ENCODE results near the gene PCDHA2. TPM values are rescaled to one million over a fixed set of nuclear protein-coding genes. Genes with fewer than 3 reads are reported as not detected.

PCDHA2 gene
- total and polyA plus RNA-seq, 2 of the 4 experiments (the other 2 are of a cell fraction) = not detected

GRCh38 chr5:140796718-140797095, 2.1 kb downstream of the PCDHA2 start:
- no peak for TF ChIP-seq MAFK (IDR thresholded peaks at IDR 0.05; ENCODE audit: low read depth, low read length)
- no peak for TF ChIP-seq RAD21 (IDR thresholded peaks at IDR 0.05; ENCODE audit: low read length)
- no peak for TF ChIP-seq CTCF (conservative IDR thresholded peaks at IDR 0.05; ENCODE audit: low read depth, low read length)
- TF ChIP-seq, protein P1, sequence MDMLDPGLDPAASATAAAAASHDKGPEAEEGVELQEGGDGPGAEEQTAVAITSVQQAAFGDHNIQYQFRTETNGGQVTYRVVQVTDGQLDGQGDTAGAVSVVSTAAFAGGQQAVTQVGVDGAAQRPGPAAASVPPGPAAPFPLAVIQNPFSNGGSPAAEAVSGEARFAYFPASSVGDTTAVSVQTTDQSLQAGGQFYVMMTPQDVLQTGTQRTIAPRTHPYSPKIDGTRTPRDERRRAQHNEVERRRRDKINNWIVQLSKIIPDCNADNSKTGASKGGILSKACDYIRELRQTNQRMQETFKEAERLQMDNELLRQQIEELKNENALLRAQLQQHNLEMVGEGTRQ (IDR thresholded peaks at IDR 0.05; ENCODE audit: low read depth, low read length) = no peak
- TF ChIP-seq ELK1 (IDR thresholded peaks at IDR 0.05; ENCODE audit: borderline replicate concordance, low read depth, low read length) = no peak
- TF ChIP-seq BHLHE40 (IDR thresholded peaks at IDR 0.05; ENCODE audit: low read depth, low read length) = no peak
- TF ChIP-seq NFE2L2 (IDR thresholded peaks at IDR 0.05; ENCODE audit: low read depth, low read length) = no peak
- TF ChIP-seq MXI1 (IDR thresholded peaks at IDR 0.05; ENCODE audit: borderline replicate concordance, low read depth, low read length) = no peak
- TF ChIP-seq CEBPB (IDR thresholded peaks at IDR 0.05; ENCODE audit: low read depth, low read length) = no peak
- no peak for TF ChIP-seq CHD1 (IDR thresholded peaks at IDR 0.05; ENCODE audit: low read depth, low read length)
- no peak for TF ChIP-seq RFX5 (IDR thresholded peaks at IDR 0.05; ENCODE audit: low read depth, low read length)
- TF ChIP-seq MAZ (IDR thresholded peaks at IDR 0.05; ENCODE audit: borderline replicate concordance, low read depth, low read length) = no peak
- TF ChIP-seq SMC3 (IDR thresholded peaks at IDR 0.05; ENCODE audit: low read depth, low read length) = no peak
- TF ChIP-seq RCOR1 (IDR thresholded peaks at IDR 0.05; ENCODE audit: insufficient replicate concordance, low read length) = no peak
- TF ChIP-seq POLR2A (IDR thresholded peaks at IDR 0.05; ENCODE audit: low read depth, low read length) = no peak
- Histone ChIP-seq H3K9ac (ENCODE audit: low read depth, low read length) (no peak overlapping the region), H3K4me1 (ENCODE audit: control insufficient read depth, insufficient read depth, low read length) (no peaks in the 10 kb centered on the region), H4K5ac (ENCODE audit: low read depth, low read length) (no peak overlapping the region), H2BK120ac (ENCODE audit: low read depth, low read length) (no peak overlapping the region), H3K4me3 (ENCODE audit: insufficient read depth, low read depth, low read length) (no peak overlapping the region), H2AK9ac (replicated peaks; ENCODE audit: low read depth, low read length, poor library complexity) (no peak overlapping the region), H3K79me1 (ENCODE audit: low read depth in 1 of 2, low read length in 2 of 2) (no peaks in the 10 kb centered on the region), H2BK15ac (ENCODE audit: low read depth, low read length) (no peak overlapping the region), H2BK5ac (ENCODE audit: low read depth, low read length, poor library complexity, severe bottlenecking) (no peak overlapping the region), H3K27me3 (ENCODE audit: control insufficient read depth, insufficient read depth, low read length) (no peaks in the 10 kb centered on the region), H3K27ac (ENCODE audit: insufficient read depth, low read length) (no peak overlapping the region), H3K18ac (ENCODE audit: low read depth, low read length) (no peak overlapping the region), H4K8ac (ENCODE audit: low read depth in 2 of 2, low read length in 2 of 2) (no peak overlapping the region), H2AK5ac (ENCODE audit: low read depth, low read length) (no peak overlapping the region), H3K9me1 (ENCODE audit: insufficient read depth, low read length) (no peaks in the 10 kb centered on the region), H4K91ac (ENCODE audit: insufficient read depth, low read depth, low read length) (no peak overlapping the region), H2AFZ (replicated peaks; ENCODE audit: low read length, poor library complexity) (no peak overlapping the region), H4K20me1 (ENCODE audit: insufficient read depth, low read length) (no peaks in the 10 kb centered on the region), H3K36me3 (ENCODE audit: control insufficient read depth, insufficient read depth, low read length) (no peaks in the 10 kb centered on the region), H2BK20ac (ENCODE audit: low read depth, low read length) (no peak overlapping the region), H3K14ac (replicated peaks; ENCODE audit: low read depth, low read length) (no peak overlapping the region), H3K4ac (ENCODE audit: low read depth, low read length) (no peak overlapping the region), H3K23ac (ENCODE audit: low read depth, low read length) (no peak overlapping the region), H3K4me2 (ENCODE audit: low read depth, low read length) (no peak overlapping the region), H3K9me3 (ENCODE audit: control insufficient read depth, insufficient read depth, low read length) (peaks cover 19% of the 10 kb centered on the region), H3K56ac (ENCODE audit: extremely low read depth, insufficient read depth, low read length) (no peak overlapping the region)
- in situ Hi-C loops (cut with MboI; ENCODE audit: low sequenced_read_pairs) (no loop called here), dilution Hi-C loops (cut with HindIII; ENCODE audit: low sequenced_read_pairs, unreplicated experiment) (no loop called here), intact Hi-C loops (cut with micrococcal nuclease) (no loop called here)
- CTCF ChIA-PET = no interaction called here
- 54% methylated on average over 33 of the region's 39 CpGs; no CpG with 5 or more reads in 1 of the 2 experiments for WGBS, 2 experiments (ENCODE audit: extremely low coverage in 2 of 2, insufficient read length in 1 of 2)
- DNase-seq (no peak), ATAC-seq (ENCODE audit: low read depth) (no peak)
- POLR2A ChIA-PET (ENCODE audit: unreplicated experiment) = no interaction called here
- no TSS peak for BruUV-seq (replicated peaks)

Data from IMR-90 (cell line).